Neuronal stem cell (in vitro differentiated cells): ENCODE data around the gene SHC1.

ENCODE experiments used
- DNase-seq: peaks from one replicate; pipeline ENCODE4 v3.0.0-alpha.2; 2013; ENCODE audit warnings: low spot score
- H2AFZ ChIP-seq: one replicate; pipeline ENCODE4 v1.6.1; 2013; ENCODE audit warnings: mild to moderate bottlenecking, low read length, inconsistent platforms
- H2AK5ac ChIP-seq: 2 replicates; pipeline ENCODE4 v1.6.1; 2013; ENCODE audit warnings: low read depth, mild to moderate bottlenecking, inconsistent platforms, low read length, moderate library complexity, mixed read lengths
- H2BK120ac ChIP-seq: 2 replicates; pipeline ENCODE4 v1.6.1; 2013; ENCODE audit warnings: low read depth, mild to moderate bottlenecking, inconsistent platforms, low read length, moderate library complexity, mixed read lengths
- H2BK12ac ChIP-seq: one replicate; pipeline ENCODE4 v1.6.1; 2013; ENCODE audit warnings: low read length, inconsistent platforms
- H2BK15ac ChIP-seq: 2 replicates; pipeline ENCODE4 v1.6.1; 2013; ENCODE audit warnings: mild to moderate bottlenecking, low read length, inconsistent platforms, mixed read lengths
- H2BK5ac ChIP-seq: one replicate; pipeline ENCODE4 v1.6.1; 2013; ENCODE audit warnings: inconsistent platforms, mild to moderate bottlenecking, low read length, moderate library complexity
- H3K14ac ChIP-seq: one replicate; pipeline ENCODE4 v1.6.1; 2013; ENCODE audit warnings: low read length, inconsistent platforms
- H3K18ac ChIP-seq: 2 replicates; pipeline ENCODE4 v1.6.1; 2013; ENCODE audit warnings: low read length, inconsistent platforms
- H3K23ac ChIP-seq: 2 replicates; pipeline ENCODE4 v1.6.1; 2013; ENCODE audit warnings: low read depth, mild to moderate bottlenecking, mixed read lengths, low read length, inconsistent platforms; ENCODE audit not compliant: poor library complexity
- H3K27ac ChIP-seq: replicated peaks from 3 replicates; pipeline ENCODE4 v1.5.1; 2013; ENCODE audit warnings: low read length, inconsistent platforms
- H3K27me3 ChIP-seq, 3 experiments: 2 replicates each; pipeline ENCODE4 v1.6.1; 2013; ENCODE audit warnings: low read length in 3 of 3, mild to moderate bottlenecking in 2 of 3, inconsistent platforms in 1 of 3, low read depth in 1 of 3, mixed read lengths in 1 of 3, moderate library complexity in 1 of 3; ENCODE audit not compliant: control insufficient read depth in 3 of 3, insufficient read depth in 3 of 3
- H3K36me3 ChIP-seq, 2 donors: replicated peaks in 1 of 2; 2 replicates each; pipeline ENCODE4 v1.6.1; 2013; ENCODE audit warnings: low read length in 2 of 2; ENCODE audit not compliant: control insufficient read depth in 2 of 2, insufficient read depth in 2 of 2
- H3K4ac ChIP-seq: 2 replicates; pipeline ENCODE4 v1.6.1; 2013; ENCODE audit warnings: inconsistent platforms, mild to moderate bottlenecking, low read length, moderate library complexity
- H3K4me1 ChIP-seq, 2 donors: 1 replicate in 1 of 2; 2 replicates in 1 of 2; pipeline ENCODE4 v1.6.1; 2013; ENCODE audit warnings: low read length in 2 of 2, low read depth in 1 of 2; ENCODE audit not compliant: control insufficient read depth in 2 of 2, insufficient read depth in 1 of 2
- H3K4me2 ChIP-seq: one replicate; pipeline ENCODE4 v1.6.1; 2013; ENCODE audit warnings: mild to moderate bottlenecking, low read length, inconsistent platforms; ENCODE audit not compliant: insufficient read depth, poor library complexity, severe bottlenecking
- H3K4me3 ChIP-seq, 2 donors: 2 replicates each; pipeline ENCODE4 v1.5.1; 2013; ENCODE audit warnings: low read length in 2 of 2, mild to moderate bottlenecking in 2 of 2, inconsistent platforms in 1 of 2, moderate library complexity in 1 of 2
- H3K79me1 ChIP-seq: one replicate; pipeline ENCODE4 v1.6.1; 2013; ENCODE audit warnings: low read depth, mild to moderate bottlenecking, inconsistent platforms, low read length, moderate library complexity
- H3K9ac ChIP-seq: one replicate; pipeline ENCODE4 v1.6.1; 2013; ENCODE audit warnings: mild to moderate bottlenecking, low read depth, low read length, inconsistent platforms; ENCODE audit not compliant: poor library complexity
- H3K9me3 ChIP-seq, 2 donors: replicated peaks in 1 of 2; 2 replicates each; pipeline versions ENCODE3 to v1.6.1; 2013; ENCODE audit warnings: low read length in 2 of 2, mild to moderate bottlenecking in 2 of 2, inconsistent platforms in 1 of 2, low read depth in 1 of 2, mixed read lengths in 1 of 2, moderate library complexity in 1 of 2; ENCODE audit not compliant: control insufficient read depth in 2 of 2, insufficient read depth in 1 of 2
- H4K8ac ChIP-seq: one replicate; pipeline ENCODE4 v1.6.1; 2013; ENCODE audit warnings: low read depth, mild to moderate bottlenecking, inconsistent platforms, low read length, moderate library complexity
- H4K91ac ChIP-seq: one replicate; pipeline ENCODE4 v1.6.1; 2013; ENCODE audit warnings: low read length, low read depth, mild to moderate bottlenecking, inconsistent platforms; ENCODE audit not compliant: poor library complexity
- WGBS, 2 donors: extraction: QIAGEN DNeasy Blood & Tissue Kit; methylation state at CpG; one replicate each; pipeline ENCODE4 v1.1.7; 2013; ENCODE audit warnings: missing lambda C conversion rate in 2 of 2, mixed read lengths in 1 of 2; ENCODE audit not compliant: insufficient read length in 2 of 2, insufficient replicate concordance in 1 of 2; ENCODE audit errors: extremely low coverage in 2 of 2; 5-methylcytosine and 5-hydroxymethylcytosine counted together

Gene SHC1

DNA sequence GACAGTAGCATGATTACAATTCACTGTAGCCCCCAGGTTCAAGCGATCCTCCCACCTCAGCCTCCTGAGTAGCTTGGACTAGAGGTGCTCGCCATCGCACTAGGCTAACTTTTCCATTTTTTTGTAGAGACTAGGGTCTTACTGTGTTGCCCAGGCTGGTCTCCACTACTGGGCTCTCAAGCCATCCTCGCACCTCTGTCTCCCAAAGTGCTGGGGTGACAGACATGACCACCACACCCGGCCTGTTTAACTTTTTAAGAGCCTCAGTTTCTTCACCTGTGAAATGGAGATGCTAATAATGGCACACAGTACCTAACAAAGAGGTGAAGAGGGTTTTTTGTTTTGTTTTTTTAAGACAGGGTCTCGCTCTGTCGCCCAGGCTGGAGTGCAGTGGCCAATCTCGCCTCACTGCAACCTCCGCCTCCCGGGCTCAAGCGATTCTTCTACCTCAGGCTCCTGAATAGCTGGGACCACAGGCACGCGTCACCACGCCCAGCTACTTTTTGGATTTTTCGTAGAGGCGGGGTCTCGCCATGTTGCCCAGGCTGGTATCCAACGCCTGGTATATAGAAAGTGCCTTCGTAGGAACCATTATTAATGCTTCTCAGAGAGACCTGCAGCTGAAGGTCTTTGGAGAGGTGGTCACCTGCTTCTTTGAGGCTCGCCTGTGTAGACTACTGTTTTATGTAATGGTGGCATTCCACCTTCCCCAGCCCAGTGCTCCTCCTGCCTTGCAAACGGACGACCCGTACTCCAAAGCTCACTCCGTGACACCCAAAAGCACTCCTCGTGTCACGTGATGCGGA is 34.6 kb downstream of the SHC1 start:
- Histone ChIP-seq H2BK15ac (no peak overlapping the region), H3K23ac (peak overlapping the region; percentile 97), H4K8ac (no peak overlapping the region), H3K9ac (peak overlapping the region; percentile 97), H3K4me1 (peaks cover 14 to 17% of the 10 kb centered on the region in 2 donors), H3K4me3 (peak overlapping the region; percentile 61 to 86), H3K4me2 (peak overlapping the region; percentile 96), H3K27me3 (no peaks in the 10 kb centered on the region), H2AK5ac (peak overlapping the region; percentile 72), H3K79me1 (no peaks in the 10 kb centered on the region), H3K18ac (peak overlapping the region; percentile 100), H3K36me3 (peaks cover 0 to 6% of the 10 kb centered on the region in 2 donors), H2BK120ac (peak overlapping the region; percentile 99), H3K14ac (no peak overlapping the region), H3K4ac (no peak overlapping the region), H2BK5ac (peak overlapping the region; percentile 99), H2AFZ (peak overlapping the region; percentile 85), H3K9me3 (peaks cover 0 to 2% of the 10 kb centered on the region in 2 donors), H4K91ac (no peak overlapping the region), H3K27ac (peak overlapping the region; percentile 95), H2BK12ac (no peak overlapping the region)
- DNase-seq = no peak
- WGBS, 2 donors = no CpG with 5 or more reads among the region's 27 CpGs

GRCh38 chr1:154934358-154934948 is 36.1 kb downstream of the SHC1 start:
- Histone ChIP-seq H3K27ac (no peak overlapping the region), H3K27me3 (no peaks in the 10 kb centered on the region), H3K14ac (no peak overlapping the region), H3K23ac (no peak overlapping the region), H3K9me3 (peaks cover 0 to 2% of the 10 kb centered on the region in 2 donors), H4K91ac (no peak overlapping the region), H2AK5ac (no peak overlapping the region), H2BK12ac (no peak overlapping the region), H3K4me3 (no peak overlapping the region), H3K9ac (no peak overlapping the region), H2BK120ac (no peak overlapping the region), H2BK15ac (no peak overlapping the region), H3K4ac (no peak overlapping the region), H2AFZ (no peak overlapping the region), H4K8ac (no peak overlapping the region), H3K79me1 (no peaks in the 10 kb centered on the region), H3K18ac (no peak overlapping the region), H3K4me1 (peaks cover 4 to 5% of the 10 kb centered on the region in 2 donors), H3K4me2 (no peak overlapping the region), H3K36me3 (peaks cover 0 to 11% of the 10 kb centered on the region in 2 donors), H2BK5ac (no peak overlapping the region)
- no CpG with 5 or more reads among the region's 5 CpGs for WGBS, 2 donors
- no peak for DNase-seq

DNA sequence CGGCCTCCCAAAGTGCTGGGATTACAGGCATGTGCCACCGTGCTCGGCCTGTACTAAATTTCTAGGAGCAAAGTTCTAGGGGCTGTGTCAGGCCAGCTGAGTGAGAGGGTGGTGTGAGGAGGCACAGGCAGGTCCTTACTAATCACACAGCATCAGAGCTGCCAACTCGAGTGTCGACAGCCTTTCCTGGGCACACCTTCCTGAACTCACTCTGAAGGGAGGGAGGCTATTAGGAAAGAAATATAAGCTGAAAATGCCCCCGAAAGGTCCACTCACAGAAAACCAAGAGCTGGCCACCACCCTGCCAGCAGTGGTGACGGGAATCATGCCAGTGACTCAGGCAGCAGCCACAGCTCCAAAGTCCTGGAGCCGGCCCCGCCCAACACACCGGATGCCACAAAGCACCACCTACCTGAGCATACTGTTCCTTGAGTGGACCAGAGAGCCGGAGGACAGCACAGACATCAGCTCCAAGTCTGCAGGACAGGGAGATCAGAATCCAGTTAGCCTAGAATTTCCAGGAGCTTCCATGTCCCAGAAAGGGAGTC is 38.5 kb downstream of the SHC1 start:
- H2BK12ac ChIP-seq = no peak overlapping the region
- peaks cover 0 to 5% of the 10 kb centered on the region in 2 donors for H3K4me1 ChIP-seq
- H3K4me3 ChIP-seq = no peak overlapping the region
- H3K9ac ChIP-seq = no peak overlapping the region
- peaks cover 0 to 2% of the 10 kb centered on the region in 2 donors for H3K9me3 ChIP-seq
- no peak overlapping the region for H3K23ac ChIP-seq
- H2BK5ac ChIP-seq = no peak overlapping the region
- no peaks in the 10 kb centered on the region for H3K27me3 ChIP-seq
- DNase-seq = no peak
- no peak overlapping the region for H2BK120ac ChIP-seq
- H3K4me2 ChIP-seq = no peak overlapping the region
- H2AFZ ChIP-seq = no peak overlapping the region
- H4K91ac ChIP-seq = no peak overlapping the region
- no peak overlapping the region for H2AK5ac ChIP-seq
- peaks cover 2 to 27% of the 10 kb centered on the region in 2 donors for H3K36me3 ChIP-seq
- no peak overlapping the region for H2BK15ac ChIP-seq
- no peak overlapping the region for H4K8ac ChIP-seq
- H3K4ac ChIP-seq = no peak overlapping the region
- WGBS, 2 donors = no CpG with 5 or more reads among the region's 11 CpGs
- H3K14ac ChIP-seq = no peak overlapping the region
- no peak overlapping the region for H3K27ac ChIP-seq
- H3K18ac ChIP-seq = no peak overlapping the region
- no peaks in the 10 kb centered on the region for H3K79me1 ChIP-seq

- WGBS, 2 donors = no CpG with 5 or more reads among the region's 13 CpGs
- Histone ChIP-seq H2BK12ac (no peak overlapping the region), H2AK5ac (no peak overlapping the region), H2BK5ac (no peak overlapping the region), H3K4me1 (peaks cover 0 to 3% of the 10 kb centered on the region in 2 donors), H4K91ac (no peak overlapping the region), H3K18ac (no peak overlapping the region), H3K4me3 (no peak overlapping the region), H2BK15ac (no peak overlapping the region), H3K27me3 (no peaks in the 10 kb centered on the region), H3K4ac (no peak overlapping the region), H3K27ac (no peak overlapping the region), H3K23ac (no peak overlapping the region), H2BK120ac (no peak overlapping the region), H3K36me3 (peaks cover 21 to 66% of the 10 kb centered on the region in 2 donors), H3K79me1 (no peaks in the 10 kb centered on the region), H3K14ac (no peak overlapping the region), H2AFZ (no peak overlapping the region), H3K9me3 (no peaks in the 10 kb centered on the region), H3K9ac (no peak overlapping the region), H4K8ac (no peak overlapping the region), H3K4me2 (no peak overlapping the region)
- DNase-seq = no peak
Observed at GRCh38 chr1:154926201-154926600, 44.3 kb downstream of the SHC1 start.
